Measurements from ENCODE around the gene HTR4.

Gene HTR4

GRCh38 chr5:148599187-148599586 lies 55.1 kb downstream of the HTR4 start:
- H3K4me3 ChIP-seq (ENCODE audit: low read length): no peak overlapping the region
- H4K20me1 ChIP-seq (ENCODE audit: insufficient read depth, low read length): no peaks in the 10 kb centered on the region
- H2AFZ ChIP-seq (ENCODE audit: low read length): no peak overlapping the region
- H3K9me3 ChIP-seq (replicated peaks; ENCODE audit: insufficient read depth, low read length): no peaks in the 10 kb centered on the region
- H3K27ac ChIP-seq (ENCODE audit: low read length): no peak overlapping the region
- no peaks in the 10 kb centered on the region for H3K79me2 ChIP-seq (ENCODE audit: low read length)
- H3K36me3 ChIP-seq (replicated peaks; ENCODE audit: insufficient read depth, low read length): no peaks in the 10 kb centered on the region
- no peak for TF ChIP-seq EZH2 (optimal IDR thresholded peaks at IDR 0.05; ENCODE audit: low read depth, low read length)
- TF ChIP-seq EZH2phosphoT487 (IDR thresholded peaks at IDR 0.05; ENCODE audit: low read length): no peak
- no peak for TF ChIP-seq CTCF (IDR thresholded peaks at IDR 0.05; ENCODE audit: low read length)
- H3K4me1 ChIP-seq (ENCODE audit: low read length): no peaks in the 10 kb centered on the region
- no peak for DNase-seq
- H3F3A ChIP-seq (ENCODE audit: insufficient read depth, low read length): no peaks in the 10 kb centered on the region
- no peak overlapping the region for H3K9ac ChIP-seq (ENCODE audit: low read length)
- no peaks in the 10 kb centered on the region for H3K27me3 ChIP-seq (replicated peaks; ENCODE audit: insufficient read depth, low read length)
- no peak overlapping the region for H3K4me2 ChIP-seq (ENCODE audit: low read depth, low read length)
- H3K9me2 ChIP-seq (replicated peaks; ENCODE audit: insufficient read depth, low read length): no peaks in the 10 kb centered on the region

- H3K4me2 ChIP-seq (ENCODE audit: low read depth, low read length): no peak overlapping the region
- no peak overlapping the region for H2AFZ ChIP-seq (ENCODE audit: low read length)
- no peaks in the 10 kb centered on the region for H3K4me1 ChIP-seq (ENCODE audit: low read length)
- H4K20me1 ChIP-seq (ENCODE audit: insufficient read depth, low read length): no peaks in the 10 kb centered on the region
- no peak for DNase-seq
- TF ChIP-seq EZH2 (optimal IDR thresholded peaks at IDR 0.05; ENCODE audit: low read depth, low read length) (no peak), EZH2phosphoT487 (IDR thresholded peaks at IDR 0.05; ENCODE audit: low read length) (no peak), CTCF (IDR thresholded peaks at IDR 0.05; ENCODE audit: low read length) (no peak)
- no peaks in the 10 kb centered on the region for H3K27me3 ChIP-seq (replicated peaks; ENCODE audit: insufficient read depth, low read length)
- H3K36me3 ChIP-seq (replicated peaks; ENCODE audit: insufficient read depth, low read length): no peaks in the 10 kb centered on the region
- H3K9ac ChIP-seq (ENCODE audit: low read length): no peak overlapping the region
- H3K27ac ChIP-seq (ENCODE audit: low read length): no peak overlapping the region
- H3F3A ChIP-seq (ENCODE audit: insufficient read depth, low read length): no peaks in the 10 kb centered on the region
- no peaks in the 10 kb centered on the region for H3K9me2 ChIP-seq (replicated peaks; ENCODE audit: insufficient read depth, low read length)
- H3K9me3 ChIP-seq (replicated peaks; ENCODE audit: insufficient read depth, low read length): no peaks in the 10 kb centered on the region
- H3K4me3 ChIP-seq (ENCODE audit: low read length): no peak overlapping the region
- no peaks in the 10 kb centered on the region for H3K79me2 ChIP-seq (ENCODE audit: low read length)
Measured at GRCh38 chr5:148595697-148596096, 58.6 kb downstream of the HTR4 start.

GRCh38 chr5:148586796-148587195 lies 67.5 kb downstream of the HTR4 start:
- H3K4me1 ChIP-seq (ENCODE audit: low read length): no peaks in the 10 kb centered on the region
- no peaks in the 10 kb centered on the region for H3K27me3 ChIP-seq (replicated peaks; ENCODE audit: insufficient read depth, low read length)
- H4K20me1 ChIP-seq (ENCODE audit: insufficient read depth, low read length): no peaks in the 10 kb centered on the region
- TF ChIP-seq EZH2phosphoT487 (IDR thresholded peaks at IDR 0.05; ENCODE audit: low read length) (no peak), CTCF (IDR thresholded peaks at IDR 0.05; ENCODE audit: low read length) (no peak), EZH2 (optimal IDR thresholded peaks at IDR 0.05; ENCODE audit: low read depth, low read length) (no peak)
- no peak for DNase-seq
- no peak overlapping the region for H3K9ac ChIP-seq (ENCODE audit: low read length)
- H3K4me2 ChIP-seq (ENCODE audit: low read depth, low read length): no peak overlapping the region
- no peaks in the 10 kb centered on the region for H3K36me3 ChIP-seq (replicated peaks; ENCODE audit: insufficient read depth, low read length)
- H3K27ac ChIP-seq (ENCODE audit: low read length): no peak overlapping the region
- no peaks in the 10 kb centered on the region for H3F3A ChIP-seq (ENCODE audit: insufficient read depth, low read length)
- H3K79me2 ChIP-seq (ENCODE audit: low read length): no peaks in the 10 kb centered on the region
- H2AFZ ChIP-seq (ENCODE audit: low read length): no peak overlapping the region
- no peak overlapping the region for H3K4me3 ChIP-seq (ENCODE audit: low read length)
- H3K9me2 ChIP-seq (replicated peaks; ENCODE audit: insufficient read depth, low read length): no peaks in the 10 kb centered on the region
- no peaks in the 10 kb centered on the region for H3K9me3 ChIP-seq (replicated peaks; ENCODE audit: insufficient read depth, low read length)
